ENCODE results near the gene PPP2R2C. TPM values are rescaled to one million over a fixed set of nuclear protein-coding genes. Genes with fewer than 3 reads are reported as not detected.

The PPP2R2C gene
- total RNA-seq, 1 donor from 2014 or later: 0.20 TPM

- no peak for DNase-seq (ENCODE audit: low read depth)
These were observed 67.6 kb downstream of the PPP2R2C start for GRCh38 chr4:6404611-6405396.

GRCh38 chr4:6403400-6403685 lies 69.1 kb downstream of the PPP2R2C start:
- no peak for DNase-seq (ENCODE audit: low read depth)

DNA sequence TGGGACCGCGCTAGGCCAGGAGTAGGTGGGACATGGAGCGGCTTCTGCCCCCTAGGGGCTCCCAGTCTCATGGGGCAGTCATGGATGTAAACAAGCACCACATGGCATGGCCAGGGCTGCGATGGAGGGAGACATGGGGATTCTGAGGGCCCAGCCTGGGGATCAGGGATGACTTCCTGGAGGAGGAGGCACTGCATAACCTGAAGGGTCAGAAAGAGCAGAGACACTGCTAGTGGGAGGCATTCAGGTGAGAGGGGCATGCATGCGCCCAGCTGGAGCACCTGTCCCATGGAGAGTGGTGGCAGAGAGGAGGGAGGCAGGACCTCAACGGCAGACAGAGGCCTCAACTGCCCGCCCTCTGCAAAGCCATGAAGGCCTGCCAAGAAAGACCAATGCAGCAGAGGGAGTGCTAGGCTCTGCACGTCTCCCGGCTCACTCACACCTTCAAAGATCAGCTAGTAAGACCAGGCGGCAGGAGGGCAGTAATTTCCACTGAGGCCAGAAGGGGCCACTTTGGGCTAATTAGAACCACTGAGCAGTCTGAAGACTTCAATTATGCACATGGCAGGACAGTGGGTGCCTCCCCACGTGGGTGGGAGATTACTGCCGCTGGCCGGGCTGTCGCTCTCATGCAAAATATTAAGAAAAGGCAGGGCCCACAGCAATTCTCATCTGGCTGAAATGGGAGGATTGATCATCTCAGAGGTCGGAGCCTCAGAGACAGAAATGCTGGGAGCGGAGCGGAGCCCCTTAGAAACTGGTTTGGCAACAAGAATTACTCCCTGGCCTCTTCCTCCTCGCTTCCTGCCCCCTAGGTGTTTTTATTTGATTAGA lies 69.6 kb downstream of the PPP2R2C start:
- DNase-seq (ENCODE audit: low read depth): no peak

GRCh38 chr4:6401797-6402196 lies 70.6 kb downstream of the PPP2R2C start:
- DNase-seq (ENCODE audit: low read depth): no peak

GRCh38 chr4:6396696-6397236 lies 75.6 kb downstream of the PPP2R2C start:
- DNase-seq (ENCODE audit: low read depth): no peak

GRCh38 chr4:6395466-6396228 lies 76.8 kb downstream of the PPP2R2C start:
- no peak for DNase-seq (ENCODE audit: low read depth)

- DNase-seq (ENCODE audit: low read depth): no peak
These were observed 77.7 kb downstream of the PPP2R2C start for GRCh38 chr4:6394671-6395081.

GRCh38 chr4:6393544-6394475 lies 78.6 kb downstream of the PPP2R2C start:
- no peak for DNase-seq (ENCODE audit: low read depth)

- no peak for DNase-seq (ENCODE audit: low read depth)
These were observed 79.3 kb downstream of the PPP2R2C start for GRCh38 chr4:6393066-6393465.

GRCh38 chr4:6392407-6392806 lies 80.0 kb downstream of the PPP2R2C start:
- DNase-seq (ENCODE audit: low read depth): no peak

DNA sequence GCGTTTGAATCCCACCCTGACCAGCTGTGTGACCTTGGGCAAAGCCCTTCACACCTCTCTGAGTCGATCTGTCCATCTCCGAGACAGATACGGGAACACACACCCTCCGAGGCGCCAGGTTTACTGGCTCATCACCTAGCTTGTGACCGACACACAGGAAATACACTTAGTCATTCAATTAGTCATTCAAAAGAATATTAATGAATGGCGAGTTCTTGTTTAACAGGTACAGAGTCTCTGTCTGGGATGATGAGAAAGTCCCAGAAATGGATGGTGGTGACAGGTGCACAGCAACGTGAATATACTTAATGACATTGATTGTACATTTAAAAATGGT lies 80.6 kb downstream of the PPP2R2C start:
- peak; percentile 48 for DNase-seq (ENCODE audit: low read depth)

- no peak for DNase-seq (ENCODE audit: low read depth)
These were observed 81.1 kb downstream of the PPP2R2C start for GRCh38 chr4:6391186-6391851.

DNA sequence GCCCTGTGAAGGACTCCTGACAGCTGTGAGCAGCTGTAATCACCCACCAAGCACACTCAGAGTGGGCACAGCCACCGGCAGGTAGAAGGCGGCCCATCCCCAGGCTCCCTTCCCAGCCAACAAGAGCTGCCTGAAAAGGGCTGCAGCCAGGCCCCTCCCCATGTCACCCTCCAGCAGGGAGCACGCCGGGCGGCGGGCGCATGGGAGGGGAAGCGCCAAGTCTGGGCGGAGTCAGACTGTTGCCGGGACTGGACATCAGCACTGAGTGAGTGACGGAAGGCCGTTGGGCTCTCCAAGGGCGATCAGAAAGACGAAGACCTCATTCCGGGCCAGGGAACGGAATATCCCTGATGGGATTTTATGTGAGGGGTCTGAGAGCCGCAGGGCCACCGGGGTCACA lies 82.1 kb downstream of the PPP2R2C start:
- DNase-seq (ENCODE audit: low read depth): no peak

- no peak for DNase-seq (ENCODE audit: low read depth)
These were observed 83.1 kb downstream of the PPP2R2C start for GRCh38 chr4:6389142-6389825.

GRCh38 chr4:6388713-6389112 lies 83.7 kb downstream of the PPP2R2C start:
- DNase-seq (ENCODE audit: low read depth): no peak

DNA sequence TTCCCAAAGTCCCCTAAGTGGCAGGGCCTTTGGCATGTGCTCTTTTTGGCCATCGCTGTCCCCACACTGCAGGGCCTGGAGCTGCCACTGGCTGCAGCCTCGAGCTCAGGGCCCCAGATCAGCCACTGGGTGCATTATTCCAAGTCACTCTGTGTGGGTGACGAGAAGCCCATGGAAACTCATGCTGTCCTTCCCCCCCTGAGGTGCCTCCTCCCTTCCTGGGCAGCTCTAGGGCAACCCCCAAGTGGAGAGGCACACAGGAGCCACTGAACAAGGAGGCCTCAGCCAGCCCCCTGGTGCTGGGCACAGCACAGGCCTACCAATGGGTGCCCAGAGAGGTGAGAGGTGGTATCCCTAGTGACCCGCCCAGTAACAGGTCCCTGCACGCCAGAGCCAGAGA lies 84.5 kb downstream of the PPP2R2C start:
- DNase-seq (ENCODE audit: low read depth): no peak

DNA sequence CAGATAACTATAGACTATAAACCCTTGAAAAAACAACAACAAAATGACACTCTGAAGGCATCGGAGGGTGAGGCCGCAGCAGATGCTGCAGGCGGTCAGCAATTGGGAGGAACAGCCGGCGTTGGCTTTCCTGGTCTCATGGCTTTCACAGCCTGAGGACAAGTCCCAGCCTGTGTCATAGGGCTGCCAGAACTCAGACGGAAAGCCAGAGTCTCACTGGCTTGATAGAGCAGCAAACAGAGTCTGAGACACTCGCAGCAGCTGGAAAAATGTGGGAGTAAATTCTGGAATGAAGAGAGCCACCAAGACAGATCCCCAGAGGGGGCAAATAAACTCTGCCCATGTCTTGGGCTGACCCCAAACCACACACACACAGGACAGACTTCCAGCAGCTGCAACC lies 86.3 kb downstream of the PPP2R2C start:
- DNase-seq (ENCODE audit: low read depth): no peak

DNA sequence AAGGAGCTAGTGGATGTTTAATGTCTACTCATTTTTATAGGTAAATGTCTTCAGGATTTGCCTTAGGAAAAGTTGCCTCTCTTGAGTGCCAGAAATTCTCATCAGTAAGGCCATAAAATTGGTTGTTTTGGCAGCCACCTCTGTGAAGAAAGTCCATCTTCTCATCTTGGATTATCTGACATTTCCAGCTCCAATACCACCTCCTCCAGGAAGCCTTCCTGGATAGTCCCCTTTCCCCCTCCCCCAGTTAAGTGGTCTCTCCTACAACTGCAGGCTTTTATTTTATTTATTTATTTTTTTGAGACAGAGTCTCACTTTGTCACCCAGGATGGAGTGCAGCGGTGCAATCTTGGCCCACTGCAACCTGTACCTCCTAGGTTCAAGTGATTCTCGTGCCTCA lies 87.1 kb downstream of the PPP2R2C start:
- DNase-seq (ENCODE audit: low read depth): no peak

DNA sequence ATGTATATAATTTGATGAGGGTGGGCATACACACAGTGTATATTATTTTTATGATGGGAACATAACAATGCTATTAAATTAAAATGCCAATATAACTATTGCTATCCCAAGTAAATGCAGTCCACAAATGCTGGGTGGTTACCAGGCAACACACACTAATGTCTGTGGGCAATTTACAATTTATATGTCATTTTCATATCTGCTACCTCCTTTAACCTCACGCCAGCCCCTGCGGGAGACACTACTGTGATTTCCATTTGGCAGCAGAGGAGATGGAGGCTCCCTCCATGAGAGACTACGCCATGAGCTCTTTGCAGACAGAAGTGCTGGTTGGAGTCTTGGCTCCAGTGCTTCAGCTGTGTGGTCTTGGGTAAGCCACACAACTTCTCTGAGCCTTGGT lies 87.9 kb downstream of the PPP2R2C start:
- DNase-seq (ENCODE audit: low read depth): no peak

DNA sequence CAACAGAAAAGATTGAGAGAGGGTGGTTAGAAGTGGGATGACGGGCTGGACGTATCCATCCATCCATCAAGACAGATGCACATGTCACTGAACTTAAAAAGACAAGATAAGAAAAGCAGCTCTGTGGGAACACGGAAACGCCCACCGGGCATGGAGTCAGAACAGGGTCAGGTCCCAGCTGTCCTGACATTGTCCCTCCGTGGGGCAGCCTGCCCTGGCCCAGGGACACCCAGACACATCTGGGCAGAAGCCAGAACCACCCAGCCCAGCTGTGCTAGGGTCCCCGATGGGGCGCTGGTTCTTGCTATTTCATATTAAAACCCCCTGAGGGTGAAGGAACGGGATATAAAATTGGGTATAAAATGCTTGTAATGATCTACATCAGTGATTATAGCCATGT lies 88.5 kb downstream of the PPP2R2C start:
- no peak for DNase-seq (ENCODE audit: low read depth)
